HG03039 (cell line): ENCODE measurements around the gene RHOT2.
A peak's percentile ranks its signal among the peaks of the same experiment; 100 is the strongest.
"Not testable (repeated sequence)": the region's sequence is repeated elsewhere in the genome, so short reads cannot be mapped to it uniquely, and the experiment has no call there.

ENCODE experiments used
- ATAC-seq: cut with Tn5 transposase; IDR thresholded peaks from one replicate; pipeline ENCODE4 v1.9.1; 2021; ENCODE audit warnings: mild to moderate bottlenecking, moderate library complexity; ENCODE audit not compliant: unreplicated experiment

Gene RHOT2

GRCh38 chr16:680967-681745 lies 13.2 kb downstream of the RHOT2 start:
- no peak for ATAC-seq

- ATAC-seq = no peak
Observed at GRCh38 chr16:681746-682427, 14.0 kb downstream of the RHOT2 start.

GRCh38 chr16:682493-683395 lies 14.8 kb downstream of the RHOT2 start:
- no peak for ATAC-seq

GRCh38 chr16:683396-684070 lies 15.6 kb downstream of the RHOT2 start:
- ATAC-seq = peak; percentile 1

- ATAC-seq = peak; percentile 51
Observed at GRCh38 chr16:684071-684794, 16.3 kb downstream of the RHOT2 start, which contains the start of gene JMJD8. TSS of gene JMJD8 (minus strand) at chr16:684334. CDS start at chr16:684319, 15 bp downstream.

- no peak for ATAC-seq
Observed at GRCh38 chr16:684961-685696, 17.2 kb downstream of the RHOT2 start.

- ATAC-seq = no peak
Observed at GRCh38 chr16:685967-686366, 18.0 kb downstream of the RHOT2 start.

- ATAC-seq = no peak
Observed at GRCh38 chr16:686459-687260, 18.7 kb downstream of the RHOT2 start.

- ATAC-seq = no peak
Observed at GRCh38 chr16:687499-687898, 19.6 kb downstream of the RHOT2 start.

- no peak for ATAC-seq
Observed at GRCh38 chr16:689175-689897, 21.4 kb downstream of the RHOT2 start.

- ATAC-seq = not testable (repeated sequence)
Observed at GRCh38 chr16:691242-691641, 23.3 kb downstream of the RHOT2 start.

GRCh38 chr16:692356-693108 lies 24.6 kb downstream of the RHOT2 start:
- no peak for ATAC-seq

GRCh38 chr16:693364-693763 lies 25.4 kb downstream of the RHOT2 start:
- ATAC-seq = no peak

GRCh38 chr16:693766-694165 lies 25.8 kb downstream of the RHOT2 start:
- ATAC-seq = no peak

- ATAC-seq = no peak
Observed at GRCh38 chr16:694187-694862, 26.4 kb downstream of the RHOT2 start.

- no peak for ATAC-seq
Observed at GRCh38 chr16:694863-695354, 27.0 kb downstream of the RHOT2 start.
